Cardiac fibroblast (primary cell): ENCODE results near the gene NEB.
A peak's percentile ranks its signal among the peaks of the same experiment; 100 is the strongest.
"Not testable (repeated sequence)": the region's sequence is repeated elsewhere in the genome, so short reads cannot be mapped to it uniquely, and the experiment has no call there.

Experiments used
- DNase-seq, 2 donors: peaks; one replicate each; pipeline versions ENCODE4 v3.0.0 to v3.0.0-alpha.2; 2010; ENCODE audit warnings: low read depth in 2 of 2
- H3K4me3 ChIP-seq, 2 donors: replicated peaks in 1 of 2; 1 replicate in 1 of 2; 2 replicates in 1 of 2; pipeline ENCODE4 v1.5.1; 2011; ENCODE audit warnings: low read depth in 2 of 2, low read length in 2 of 2, mild to moderate bottlenecking in 2 of 2, moderate library complexity in 1 of 2
- TF ChIP-seq, protein P1 (sequence below): IDR thresholded peaks from one replicate; pipeline ENCODE4 v1.5.1; 2011; ENCODE audit warnings: low read depth, mild to moderate bottlenecking, low read length, inconsistent platforms

The NEB gene

GRCh38 chr2:151644580-151644979 lies 89.7 kb downstream of the NEB start:
- TF ChIP-seq, protein P1, sequence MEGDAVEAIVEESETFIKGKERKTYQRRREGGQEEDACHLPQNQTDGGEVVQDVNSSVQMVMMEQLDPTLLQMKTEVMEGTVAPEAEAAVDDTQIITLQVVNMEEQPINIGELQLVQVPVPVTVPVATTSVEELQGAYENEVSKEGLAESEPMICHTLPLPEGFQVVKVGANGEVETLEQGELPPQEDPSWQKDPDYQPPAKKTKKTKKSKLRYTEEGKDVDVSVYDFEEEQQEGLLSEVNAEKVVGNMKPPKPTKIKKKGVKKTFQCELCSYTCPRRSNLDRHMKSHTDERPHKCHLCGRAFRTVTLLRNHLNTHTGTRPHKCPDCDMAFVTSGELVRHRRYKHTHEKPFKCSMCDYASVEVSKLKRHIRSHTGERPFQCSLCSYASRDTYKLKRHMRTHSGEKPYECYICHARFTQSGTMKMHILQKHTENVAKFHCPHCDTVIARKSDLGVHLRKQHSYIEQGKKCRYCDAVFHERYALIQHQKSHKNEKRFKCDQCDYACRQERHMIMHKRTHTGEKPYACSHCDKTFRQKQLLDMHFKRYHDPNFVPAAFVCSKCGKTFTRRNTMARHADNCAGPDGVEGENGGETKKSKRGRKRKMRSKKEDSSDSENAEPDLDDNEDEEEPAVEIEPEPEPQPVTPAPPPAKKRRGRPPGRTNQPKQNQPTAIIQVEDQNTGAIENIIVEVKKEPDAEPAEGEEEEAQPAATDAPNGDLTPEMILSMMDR, result no peak
- no peak for DNase-seq
- no peak overlapping the region for H3K4me3 ChIP-seq

- not testable (repeated sequence) for H3K4me3 ChIP-seq, DNase-seq
These were observed 92.4 kb downstream of the NEB start for GRCh38 chr2:151641895-151642294.

- TF ChIP-seq, protein P1, result no peak
- H3K4me3 ChIP-seq, result no peak overlapping the region
- DNase-seq, result no peak
These were observed 94.2 kb downstream of the NEB start for GRCh38 chr2:151640087-151640486.

- no peak overlapping the region for H3K4me3 ChIP-seq
- no peak for DNase-seq
- TF ChIP-seq, protein P1, result no peak
These were observed 95.3 kb downstream of the NEB start for GRCh38 chr2:151638990-151639389.

- peak in 1 of 2 donors; percentile 5 for DNase-seq
- H3K4me3 ChIP-seq, result no peak overlapping the region
- TF ChIP-seq, protein P1, result no peak
These were observed 95.9 kb downstream of the NEB start for GRCh38 chr2:151638191-151638933.

- TF ChIP-seq, protein P1, result no peak
These were observed 97.0 kb downstream of the NEB start for GRCh38 chr2:151637271-151637781.

DNA sequence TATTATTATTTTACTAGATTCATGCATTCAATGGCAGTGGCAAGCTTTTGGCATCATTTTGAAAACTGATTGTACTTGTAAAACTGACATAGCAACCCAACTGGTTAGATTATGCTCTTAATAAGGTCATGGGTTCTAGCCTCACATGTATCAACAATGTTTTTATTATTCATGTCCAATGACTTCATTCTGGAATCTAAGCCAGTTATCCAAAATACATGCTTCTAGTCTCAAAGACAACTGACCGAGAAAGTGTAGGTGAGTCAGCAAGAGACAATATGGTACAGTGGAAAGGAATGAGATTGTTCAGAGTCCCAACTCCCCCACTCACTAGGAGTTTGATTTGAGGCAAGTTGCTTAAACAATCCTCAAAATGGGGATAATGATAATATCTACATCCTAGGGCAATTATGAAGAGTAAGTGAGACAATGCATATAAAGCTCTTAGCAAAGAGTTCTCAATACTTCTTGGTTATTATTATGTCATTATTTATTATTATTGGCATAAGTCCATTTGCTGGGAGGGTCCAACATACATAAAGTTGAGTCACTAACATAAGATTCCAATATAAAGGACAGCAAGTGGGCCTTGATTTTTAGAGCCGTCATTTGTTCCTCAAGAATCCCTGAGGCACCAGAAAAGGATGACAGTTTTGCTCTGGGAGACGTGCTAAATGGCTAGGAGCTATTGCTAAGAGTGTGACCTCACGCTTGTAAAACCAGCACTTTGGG lies 99.4 kb downstream of the NEB start:
- TF ChIP-seq, protein P1, result no peak
- H3K4me3 ChIP-seq, result no peak overlapping the region
- DNase-seq, result peak in 1 of 2 donors; percentile 35

More at GRCh38 chr2:151637271-151637781, 97.0 kb downstream of the NEB start:
- no peak for DNase-seq
- H3K4me3 ChIP-seq, result no peak overlapping the region
